ENCODE measurements around the gene SNRPA.

DNA sequence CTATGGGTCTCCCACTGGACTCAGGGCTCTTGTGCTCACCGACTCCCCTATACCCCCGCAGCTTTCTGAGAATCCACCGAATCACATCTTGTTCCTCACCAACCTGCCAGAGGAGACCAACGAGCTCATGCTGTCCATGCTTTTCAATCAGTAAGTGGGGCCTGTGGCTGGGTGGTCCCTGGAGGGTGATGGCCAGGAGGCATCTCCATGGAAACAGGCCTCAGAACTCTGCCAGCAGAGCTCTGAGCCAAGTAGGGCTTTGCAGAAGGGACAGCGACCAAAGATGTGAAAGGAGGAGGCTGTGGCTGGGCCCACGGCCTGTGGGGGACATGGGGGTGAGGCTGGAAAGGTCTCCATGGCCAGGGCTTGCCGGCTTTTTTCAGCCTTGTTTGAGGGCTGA is 12.5 kb downstream of the SNRPA start:
- TF ChIP-seq, protein P1, sequence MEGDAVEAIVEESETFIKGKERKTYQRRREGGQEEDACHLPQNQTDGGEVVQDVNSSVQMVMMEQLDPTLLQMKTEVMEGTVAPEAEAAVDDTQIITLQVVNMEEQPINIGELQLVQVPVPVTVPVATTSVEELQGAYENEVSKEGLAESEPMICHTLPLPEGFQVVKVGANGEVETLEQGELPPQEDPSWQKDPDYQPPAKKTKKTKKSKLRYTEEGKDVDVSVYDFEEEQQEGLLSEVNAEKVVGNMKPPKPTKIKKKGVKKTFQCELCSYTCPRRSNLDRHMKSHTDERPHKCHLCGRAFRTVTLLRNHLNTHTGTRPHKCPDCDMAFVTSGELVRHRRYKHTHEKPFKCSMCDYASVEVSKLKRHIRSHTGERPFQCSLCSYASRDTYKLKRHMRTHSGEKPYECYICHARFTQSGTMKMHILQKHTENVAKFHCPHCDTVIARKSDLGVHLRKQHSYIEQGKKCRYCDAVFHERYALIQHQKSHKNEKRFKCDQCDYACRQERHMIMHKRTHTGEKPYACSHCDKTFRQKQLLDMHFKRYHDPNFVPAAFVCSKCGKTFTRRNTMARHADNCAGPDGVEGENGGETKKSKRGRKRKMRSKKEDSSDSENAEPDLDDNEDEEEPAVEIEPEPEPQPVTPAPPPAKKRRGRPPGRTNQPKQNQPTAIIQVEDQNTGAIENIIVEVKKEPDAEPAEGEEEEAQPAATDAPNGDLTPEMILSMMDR (IDR thresholded peaks at IDR 0.05; ENCODE audit: low read depth, low read length): no peak
- TF ChIP-seq EZH2phosphoT487 (IDR thresholded peaks at IDR 0.05; ENCODE audit: low read depth): no peak

Measured in OCI-LY3 (cell line).